ENCODE data around the gene ISYNA1.

GRCh38 chr19:18457483-18458331 lies 19.8 kb upstream of the ISYNA1 start:
- TF ChIP-seq REST (IDR thresholded peaks at IDR 0.05; ENCODE audit: unreplicated experiment) (no peak), CTCF (conservative IDR thresholded peaks at IDR 0.05; ENCODE audit: low read depth in 2 of 2) (no peak), EZH2phosphoT487 (IDR thresholded peaks at IDR 0.05; ENCODE audit: unreplicated experiment) (no peak), EZH2 (IDR thresholded peaks at IDR 0.05; ENCODE audit: low read depth, unreplicated experiment) (no peak), POLR2AphosphoS5 (IDR thresholded peaks at IDR 0.05; ENCODE audit: low read depth) (no peak)
